B cell (primary cell): Measurements from ENCODE around the gene KLHL25. TPM values are rescaled to one million over a fixed set of nuclear protein-coding genes. Genes with fewer than 3 reads are reported as not detected.

ENCODE experiments used
- ATAC-seq: fragments of 200-7000 bp; cut with Tn5 transposase; one replicate; pipeline ENCODE4 v1.10.0; 2021; ENCODE audit warnings: low read depth, mild to moderate bottlenecking, moderate number of reproducible peaks, moderate library complexity
- CTCF ChIA-PET: fragments of 350-600 bp; sonication (Branson Sonifier 250); formaldehyde crosslinking; loops from one replicate; lab custom pipeline; 2021; ENCODE audit warnings: antibody characterized with exemption, inconsistent platforms; lab: Charles Lee
- POLR2A ChIA-PET: fragments of 350-600 bp; sonication (Branson Sonifier 250); formaldehyde crosslinking; loops from one replicate; lab custom pipeline; 2021; ENCODE audit warnings: antibody characterized with exemption; lab: Charles Lee
- DNase-seq: peaks from one replicate; pipeline ENCODE4 v3.0.0; 2013
- H2AFZ ChIP-seq: 2 replicates; pipeline ENCODE4 v1.6.1; 2012; ENCODE audit warnings: mild to moderate bottlenecking, low read depth, low read length; ENCODE audit not compliant: insufficient read depth, poor library complexity, severe bottlenecking
- H3K27ac ChIP-seq, 2 donors: 1 replicate in 1 of 2; 2 replicates in 1 of 2; pipeline ENCODE4 v1.5.1; 2012 to 2013; ENCODE audit warnings: low read length in 2 of 2, mild to moderate bottlenecking in 2 of 2, moderate library complexity in 1 of 2
- H3K27me3 ChIP-seq, 4 experiments: fragments of 200-600 bp in 1 of 4; sonication (generic) in 1 of 4; replicated peaks in 1 of 4; 1 replicate in 2 of 4; 2 replicates in 2 of 4; pipeline versions ENCODE4 v1.6.1 to v1.7.0; 2013 to 2016; ENCODE audit warnings: low read length in 3 of 4, mild to moderate bottlenecking in 2 of 4, mixed read lengths in 1 of 4, moderate library complexity in 1 of 4; ENCODE audit not compliant: insufficient read depth in 4 of 4, control insufficient read depth in 3 of 4; ENCODE audit errors: control extremely low read depth in 1 of 4
- H3K36me3 ChIP-seq, 2 experiments: replicated peaks in 1 of 2; 1 replicate in 1 of 2; 2 replicates in 1 of 2; pipeline versions ENCODE4 v1.6.1 to v1.7.1; 2013; ENCODE audit warnings: low read length in 1 of 2; ENCODE audit not compliant: insufficient read depth in 2 of 2, control insufficient read depth in 1 of 2; ENCODE audit errors: control extremely low read depth in 1 of 2, extremely low read depth in 1 of 2
- H3K4me1 ChIP-seq, 2 donors: fragments of 200-600 bp in 1 of 2; sonication (generic) in 1 of 2; 1 replicate in 1 of 2; 2 replicates in 1 of 2; pipeline versions ENCODE4 v1.5.1 to v1.6.1; 2013 to 2017; ENCODE audit warnings: low read length in 2 of 2; ENCODE audit not compliant: control insufficient read depth in 2 of 2, insufficient read depth in 2 of 2
- H3K4me2 ChIP-seq: replicated peaks from 2 replicates; pipeline ENCODE3; 2012; ENCODE audit warnings: mild to moderate bottlenecking, low read depth, low read length; ENCODE audit not compliant: poor library complexity, severe bottlenecking
- H3K4me3 ChIP-seq, 5 experiments: fragments of 200-600 bp in 1 of 5; sonication (generic) in 1 of 5; 1 replicate in 3 of 5; 2 replicates in 2 of 5; pipeline versions ENCODE4 v1.5.1 to v1.7.0; 2011 to 2016; ENCODE audit warnings: low read length in 4 of 5, mild to moderate bottlenecking in 4 of 5, low read depth in 2 of 5, control low read depth in 1 of 5, moderate library complexity in 1 of 5; ENCODE audit not compliant: insufficient read depth in 1 of 5; ENCODE audit errors: control extremely low read depth in 1 of 5, extremely low read depth in 1 of 5
- H3K79me2 ChIP-seq: fragments of 200-600 bp; sonication (generic); one replicate; pipeline ENCODE4 v1.6.0; 2016; ENCODE audit warnings: low read length; ENCODE audit not compliant: control insufficient read depth, insufficient read depth
- H3K9ac ChIP-seq: fragments of 200-600 bp; sonication (generic); 2 replicates; pipeline ENCODE4 v1.6.1; 2017; ENCODE audit warnings: mild to moderate bottlenecking, low read length, moderate library complexity
- H3K9me3 ChIP-seq, 3 donors: one replicate each; pipeline versions ENCODE4 v1.6.1 to v1.7.1; 2013; ENCODE audit warnings: low read length in 2 of 3; ENCODE audit not compliant: control insufficient read depth in 2 of 3, insufficient read depth in 1 of 3; ENCODE audit errors: control extremely low read depth in 1 of 3
- H4K20me1 ChIP-seq: 2 replicates; pipeline ENCODE4 v1.6.0; 2012; ENCODE audit warnings: mild to moderate bottlenecking, low read length; ENCODE audit not compliant: insufficient read depth, control insufficient read depth, poor library complexity, severe bottlenecking
- H3K27ac Mint-ChIP-seq: one replicate; pipeline ENCODE4 v1.8.0; 2021; ENCODE audit warnings: mixed read lengths
- H3K27me3 Mint-ChIP-seq: one replicate; pipeline ENCODE4 v1.8.0; 2021; ENCODE audit warnings: mixed read lengths
- H3K4me1 Mint-ChIP-seq: one replicate; pipeline ENCODE4 v1.8.0; 2021; ENCODE audit warnings: mixed read lengths
- H3K4me3 Mint-ChIP-seq: one replicate; pipeline ENCODE4 v1.8.0; 2021; ENCODE audit warnings: mixed read lengths
- H3K9me3 Mint-ChIP-seq: one replicate; pipeline ENCODE4 v1.8.0; 2022; ENCODE audit warnings: mixed read lengths; ENCODE audit not compliant: insufficient read depth
- CTCF ChIP-seq: fragments of 200-600 bp; IDR thresholded peaks from one replicate; pipeline ENCODE4 v1.8.0; 2022; ENCODE audit warnings: antibody characterized with exemption, mild to moderate bottlenecking
- EZH2 ChIP-seq: IDR thresholded peaks from 2 replicates; pipeline ENCODE4 v1.6.1; 2012; ENCODE audit warnings: borderline replicate concordance, low read depth, mild to moderate bottlenecking, moderate library complexity, low read length; ENCODE audit not compliant: insufficient read depth, poor library complexity, severe bottlenecking
- WGBS: methylation state at CpG from one replicate; pipeline ENCODE4 v1.1.5; 2013; ENCODE audit warnings: missing lambda C conversion rate; ENCODE audit not compliant: insufficient coverage; 5-methylcytosine and 5-hydroxymethylcytosine counted together
- intact Hi-C: fragments of 100-400 bp; cut with micrococcal nuclease; formaldehyde crosslinking; loops from one replicate; pipeline ENCODE4 v1.10.0; 2022
- polyA plus RNA-seq: library from polyadenylated mRNA; depleted of rRNA; stranded (reverse); fragments of >200 nt; gene quantifications from 2 replicates; pipeline ENCODE4 v1.2.3, GENCODE V29; 2012
- total RNA-seq, 2 donors: library from RNA; stranded (reverse); fragments of 120-200 nt in 1 of 2; gene quantifications; 1 replicate in 1 of 2; 2 replicates in 1 of 2; pipeline versions ENCODE4 v1.2.3 to v1.2.4, GENCODE V29; 2013 to 2022

KLHL25 gene
- total and polyA plus RNA-seq, 2 donors (not counting 1 experiment from before 2014, with no cell fraction given): 1.1 to 3.3 TPM

GRCh38 chr15:85771271-85771670 lies 23.5 kb downstream of the KLHL25 start:
- intact Hi-C loops: no loop called here
- Histone ChIP-seq H4K20me1 (no peaks in the 10 kb centered on the region), H2AFZ (no peak overlapping the region), H3K79me2 (peaks cover 6% of the 10 kb centered on the region), H3K27ac (no peak overlapping the region), H3K27me3 (no peaks in the 10 kb centered on the region), H3K4me3 (no peak overlapping the region), H3K9ac (no peak overlapping the region), H3K4me2 (no peak overlapping the region), H3K9me3 (peaks cover 0 to 2% (median 0%) of the 10 kb centered on the region in 3 donors), H3K36me3 (no peaks in the 10 kb centered on the region), H3K4me1 (no peaks in the 10 kb centered on the region)
- POLR2A ChIA-PET: no interaction called here
- TF ChIP-seq CTCF (no peak), EZH2 (no peak)
- no peak for DNase-seq
- Mint-ChIP-seq H3K27me3 (no peaks in the 10 kb centered on the region), H3K4me1 (no peaks in the 10 kb centered on the region), H3K4me3 (no peak overlapping the region), H3K9me3 (no peaks in the 10 kb centered on the region), H3K27ac (no peak overlapping the region)
- ATAC-seq: no peak
- 98% methylated on average over 4 of the region's 5 CpGs for WGBS
- CTCF ChIA-PET: no interaction called here

GRCh38 chr15:85770096-85771041 lies 24.4 kb downstream of the KLHL25 start:
- Histone ChIP-seq H3K79me2 (peaks cover 6% of the 10 kb centered on the region), H3K9me3 (peaks cover 0 to 2% (median 0%) of the 10 kb centered on the region in 3 donors), H3K27ac (no peak overlapping the region), H3K9ac (no peak overlapping the region), H2AFZ (no peak overlapping the region), H3K4me1 (no peaks in the 10 kb centered on the region), H3K4me3 (no peak overlapping the region), H3K27me3 (no peaks in the 10 kb centered on the region), H3K36me3 (no peaks in the 10 kb centered on the region), H3K4me2 (no peak overlapping the region), H4K20me1 (no peaks in the 10 kb centered on the region)
- H3K27ac Mint-ChIP-seq: no peak overlapping the region
- DNase-seq: no peak
- ChIA-PET CTCF (interaction anchor here (0.6 kb wide), 1 partner anchor 74 kb away, joined by 4 read pairs; no protein-coding TSS in a partner anchor), POLR2A (interaction anchor here (0.6 kb wide), 1 partner anchor 756 kb away, joined by 3 read pairs; no protein-coding TSS in a partner anchor)
- no peak for ATAC-seq
- H3K9me3 Mint-ChIP-seq: no peaks in the 10 kb centered on the region
- WGBS: 97% methylated on average over 17 of the region's 21 CpGs
- H3K27me3 Mint-ChIP-seq: no peaks in the 10 kb centered on the region
- intact Hi-C loops: no loop called here
- H3K4me1 Mint-ChIP-seq: no peaks in the 10 kb centered on the region
- H3K4me3 Mint-ChIP-seq: no peak overlapping the region
- TF ChIP-seq EZH2: no peak
- TF ChIP-seq CTCF: no peak
